ENCODE measurements around the gene DUSP10.
A peak's percentile ranks its signal among the peaks of the same experiment; 100 is the strongest.

Gene DUSP10

DNA sequence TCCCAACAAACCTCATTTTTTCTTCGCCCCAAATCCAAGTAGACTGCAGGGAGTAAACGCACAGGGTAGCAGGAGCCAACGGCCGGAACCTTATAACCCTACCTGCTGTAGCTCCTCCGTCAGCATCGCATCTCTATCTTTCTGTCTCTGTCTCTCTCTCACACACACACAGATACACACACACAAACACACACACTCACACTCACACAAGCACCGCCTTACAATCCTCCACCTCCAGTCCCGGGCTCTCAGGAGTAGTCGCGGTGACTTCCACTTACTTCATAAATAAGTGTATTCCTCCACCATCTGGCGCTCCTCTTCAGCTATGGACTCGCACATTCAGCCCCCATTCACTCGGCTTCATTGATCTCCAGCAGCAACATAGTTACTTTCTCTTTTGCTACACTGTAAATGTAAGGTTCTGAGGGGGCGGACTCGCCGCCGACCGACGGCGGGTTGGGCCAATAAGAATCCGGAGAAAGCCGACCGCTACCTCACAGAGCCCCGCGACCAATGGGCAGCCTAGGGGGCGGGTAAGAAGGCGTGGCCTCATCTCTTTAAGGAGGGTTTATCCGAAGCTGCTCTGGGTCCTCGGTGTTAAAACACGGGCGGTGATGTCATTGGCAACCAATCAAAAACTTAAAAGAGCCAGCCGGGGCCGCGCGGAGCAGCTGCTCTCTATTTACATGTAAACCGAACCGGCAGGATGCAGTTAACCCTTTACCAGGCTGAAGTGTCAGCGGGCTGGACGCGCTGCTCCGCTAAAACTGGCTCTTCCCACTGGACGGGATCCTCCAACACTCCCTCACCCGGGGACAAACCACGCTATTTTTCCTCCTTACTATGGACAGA, at the start of gene DUSP10:
Gene DUSP10 (minus strand): TSS at position 387 of the 852 bp plus-strand sequence. CDS start 2,345 bp downstream, outside the sequence.
- DNase-seq: peak; percentile 97

DNA sequence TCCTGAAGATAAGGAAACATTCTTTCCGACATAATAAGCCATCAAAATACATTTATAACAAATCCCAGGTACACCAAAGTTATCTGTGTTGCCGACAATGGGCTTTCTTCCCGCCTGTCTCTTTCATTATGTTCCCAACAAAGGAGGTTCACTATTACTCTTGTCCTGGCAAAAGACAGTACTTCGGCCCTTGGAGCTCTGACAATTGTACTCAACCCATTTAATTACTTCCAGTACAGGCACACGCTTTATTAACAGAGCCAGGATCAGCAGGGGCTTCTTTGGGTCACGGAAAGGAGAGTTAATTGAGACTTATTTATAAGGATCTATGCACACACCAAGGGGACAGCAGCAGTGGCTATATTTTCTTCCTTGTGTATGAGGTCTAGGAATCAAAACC, 46.6 kb upstream of the DUSP10 start:
- no peak for DNase-seq

- no peak for DNase-seq
These were observed 44.8 kb upstream of the DUSP10 start for GRCh38 chr1:221786647-221787046.

- no peak for DNase-seq
These were observed 42.0 kb upstream of the DUSP10 start for GRCh38 chr1:221783936-221784335.

DNA sequence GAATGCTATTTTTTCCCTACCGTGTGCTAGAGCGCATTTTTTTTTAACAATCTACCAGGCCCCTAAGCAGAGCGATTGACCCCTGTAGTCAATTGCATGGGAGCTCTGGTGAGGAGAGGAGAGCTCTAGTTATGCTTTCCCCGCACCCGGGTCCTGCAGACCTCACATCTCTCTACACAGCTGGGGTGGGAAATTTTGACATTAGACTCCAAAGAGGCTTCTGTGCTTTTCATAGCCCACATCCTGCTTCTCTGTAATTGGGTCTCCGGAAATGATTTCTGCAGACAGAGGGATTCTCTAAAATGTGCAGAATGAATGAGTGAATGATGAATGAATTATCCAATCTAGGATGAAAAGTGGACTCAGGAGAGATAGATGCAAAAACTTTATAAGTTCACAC, 41.5 kb upstream of the DUSP10 start:
- no peak for DNase-seq

GRCh38 chr1:221782970-221783369, 41.1 kb upstream of the DUSP10 start:
- no peak for DNase-seq

DNA sequence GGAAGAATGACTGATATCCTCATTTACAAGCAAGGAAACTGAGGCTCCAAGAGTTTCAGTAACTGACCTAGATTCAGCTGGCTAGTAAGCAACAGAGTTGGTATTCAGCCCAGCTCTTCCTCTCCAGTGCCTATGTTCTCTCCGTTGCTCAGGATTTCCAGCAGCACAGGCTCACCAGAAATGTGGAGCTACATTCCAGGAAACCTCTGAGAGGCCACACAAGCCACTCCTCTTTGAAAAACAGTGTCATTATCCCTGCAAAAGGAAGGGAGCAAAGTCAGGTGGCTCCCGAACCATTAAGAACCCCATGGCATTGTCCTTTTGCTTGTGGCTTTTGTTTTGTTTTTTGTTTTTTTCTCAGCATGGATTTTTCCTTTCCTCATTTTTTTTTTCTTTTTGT, 40.6 kb upstream of the DUSP10 start:
- no peak for DNase-seq

DNA sequence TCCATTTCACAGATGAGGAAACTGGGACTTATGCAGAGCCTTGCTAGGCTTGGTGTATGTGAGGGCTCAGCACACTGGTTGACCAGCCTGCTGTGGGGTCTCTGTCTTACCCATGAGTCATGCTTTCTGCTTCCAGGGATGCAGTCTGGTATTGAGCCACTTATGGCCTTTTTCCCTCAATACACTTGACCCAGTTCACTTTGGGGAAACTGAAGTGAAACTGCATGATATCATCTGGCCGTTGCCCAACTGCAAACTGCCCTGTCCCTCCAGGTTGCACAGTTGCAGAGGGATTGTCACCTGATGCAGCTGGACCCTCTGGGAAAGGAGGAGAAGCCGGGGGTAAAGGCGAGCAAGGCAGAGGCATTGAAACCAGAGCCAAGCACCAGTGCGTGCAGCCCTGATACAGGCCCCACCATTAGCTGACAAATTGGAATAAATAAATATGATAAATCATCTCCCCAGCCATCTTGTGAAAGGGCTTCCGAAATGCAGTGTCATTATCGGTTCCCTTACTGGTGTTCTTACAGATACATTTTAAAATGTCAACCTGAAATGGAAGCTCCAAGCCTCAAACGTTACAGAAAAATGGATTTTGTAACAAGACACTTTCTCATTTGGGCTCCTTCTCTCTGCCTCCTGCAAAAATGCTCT, 39.3 kb upstream of the DUSP10 start:
- no peak for DNase-seq

- no peak for DNase-seq
These were observed 38.3 kb upstream of the DUSP10 start for GRCh38 chr1:221780175-221780574.

DNA sequence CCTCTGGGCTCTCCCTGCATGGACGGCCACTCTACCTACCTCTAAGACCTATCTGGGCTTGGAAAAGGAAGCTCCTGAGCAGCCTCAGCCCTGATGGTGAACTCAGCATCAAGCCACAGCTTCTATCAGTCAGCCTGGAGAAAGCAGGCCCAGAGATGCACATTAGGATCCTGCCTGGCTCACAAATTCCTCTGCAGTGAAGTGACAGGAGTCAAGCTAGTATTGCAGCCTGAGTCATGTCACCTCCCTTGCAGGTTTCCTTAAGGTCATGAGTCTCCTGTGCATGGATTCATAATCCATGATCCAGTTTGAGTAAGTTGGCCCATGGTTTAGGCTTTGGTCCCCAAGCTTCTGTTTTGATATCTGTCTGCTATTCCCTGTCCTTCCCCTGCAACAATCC, 37.9 kb upstream of the DUSP10 start:
- no peak for DNase-seq

- DNase-seq: no peak
These were observed 36.8 kb upstream of the DUSP10 start for GRCh38 chr1:221778535-221779142.

- DNase-seq: no peak
These were observed 36.2 kb upstream of the DUSP10 start for GRCh38 chr1:221778125-221778524.

GRCh38 chr1:221777431-221778072, 35.7 kb upstream of the DUSP10 start:
- no peak for DNase-seq

- no peak for DNase-seq
These were observed 34.8 kb upstream of the DUSP10 start for GRCh38 chr1:221776495-221777301.

GRCh38 chr1:221775206-221775605, 33.3 kb upstream of the DUSP10 start:
- DNase-seq: no peak

- DNase-seq: no peak
These were observed 32.4 kb upstream of the DUSP10 start for GRCh38 chr1:221774054-221774842.

- DNase-seq: no peak
These were observed 31.5 kb upstream of the DUSP10 start for GRCh38 chr1:221773383-221773782.

DNA sequence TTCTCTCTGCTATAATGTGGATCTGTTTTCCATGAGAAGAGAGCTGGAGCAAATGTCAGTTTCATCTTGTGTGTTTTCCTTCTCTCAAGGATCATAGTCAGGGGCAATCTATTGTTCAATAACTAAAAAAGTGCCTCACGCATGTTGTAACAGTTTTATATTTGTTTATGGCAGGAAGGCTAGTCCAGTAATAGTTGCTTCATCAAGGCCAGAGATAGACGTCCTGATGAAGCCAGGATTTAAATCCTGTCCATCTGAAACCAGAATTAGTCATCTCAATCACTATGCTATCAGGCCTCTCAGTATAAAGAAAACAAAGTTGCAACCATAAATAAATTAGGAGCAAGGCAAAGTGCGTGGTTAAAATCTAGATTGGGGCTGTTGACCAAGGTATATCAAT, 30.2 kb upstream of the DUSP10 start:
- no peak for DNase-seq

GRCh38 chr1:221768444-221769066, 26.7 kb upstream of the DUSP10 start:
- no peak for DNase-seq

DNA sequence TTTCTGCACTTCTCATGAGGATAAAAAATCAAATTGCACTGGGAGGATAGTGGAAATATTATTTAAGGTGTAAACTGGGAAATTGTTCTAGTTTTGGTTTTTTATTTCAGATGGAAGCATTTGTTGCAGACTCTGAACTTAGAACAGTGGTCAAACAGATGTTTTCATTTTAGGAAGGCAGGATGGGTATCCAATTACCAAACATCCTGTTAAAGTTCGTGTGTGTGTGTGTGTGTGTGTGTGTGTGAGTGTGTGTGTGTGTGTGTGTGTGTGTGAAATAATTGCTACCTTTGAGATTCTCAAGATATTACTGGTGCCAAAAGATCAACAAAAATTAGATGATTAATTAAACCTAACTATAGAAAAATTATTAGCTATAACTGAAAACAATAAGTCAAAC, 24.3 kb upstream of the DUSP10 start:
- no peak for DNase-seq

GRCh38 chr1:221765527-221765926, 23.6 kb upstream of the DUSP10 start:
- no peak for DNase-seq
